ENCODE results near the gene RAD51C.

DNA sequence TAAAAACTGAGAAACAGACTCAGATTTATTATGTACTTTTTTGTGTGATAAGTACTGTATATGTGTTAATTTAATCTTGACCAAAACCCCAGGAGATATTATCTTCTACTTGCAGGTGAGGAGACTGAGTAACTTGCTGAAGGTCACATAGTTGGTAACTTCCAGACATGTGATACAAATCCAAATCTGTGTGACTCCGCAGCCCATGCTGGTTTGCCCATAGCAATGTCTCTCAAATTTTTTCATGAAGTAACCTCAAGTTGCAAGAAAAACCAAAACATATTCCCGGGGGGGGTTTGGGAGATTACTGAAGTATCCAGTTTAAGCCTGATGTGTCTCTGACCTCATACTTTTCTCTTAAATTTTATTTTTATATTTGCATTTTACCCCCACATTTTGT, 3.9 kb upstream of the RAD51C start:
- TF ChIP-seq, protein P1, sequence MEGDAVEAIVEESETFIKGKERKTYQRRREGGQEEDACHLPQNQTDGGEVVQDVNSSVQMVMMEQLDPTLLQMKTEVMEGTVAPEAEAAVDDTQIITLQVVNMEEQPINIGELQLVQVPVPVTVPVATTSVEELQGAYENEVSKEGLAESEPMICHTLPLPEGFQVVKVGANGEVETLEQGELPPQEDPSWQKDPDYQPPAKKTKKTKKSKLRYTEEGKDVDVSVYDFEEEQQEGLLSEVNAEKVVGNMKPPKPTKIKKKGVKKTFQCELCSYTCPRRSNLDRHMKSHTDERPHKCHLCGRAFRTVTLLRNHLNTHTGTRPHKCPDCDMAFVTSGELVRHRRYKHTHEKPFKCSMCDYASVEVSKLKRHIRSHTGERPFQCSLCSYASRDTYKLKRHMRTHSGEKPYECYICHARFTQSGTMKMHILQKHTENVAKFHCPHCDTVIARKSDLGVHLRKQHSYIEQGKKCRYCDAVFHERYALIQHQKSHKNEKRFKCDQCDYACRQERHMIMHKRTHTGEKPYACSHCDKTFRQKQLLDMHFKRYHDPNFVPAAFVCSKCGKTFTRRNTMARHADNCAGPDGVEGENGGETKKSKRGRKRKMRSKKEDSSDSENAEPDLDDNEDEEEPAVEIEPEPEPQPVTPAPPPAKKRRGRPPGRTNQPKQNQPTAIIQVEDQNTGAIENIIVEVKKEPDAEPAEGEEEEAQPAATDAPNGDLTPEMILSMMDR (conservative IDR thresholded peaks at IDR 0.05): no peak
- TF ChIP-seq EZH2 (IDR thresholded peaks at IDR 0.05; ENCODE audit: low read depth): no peak

Measured in PC-9 (cell line).